Measurements from ENCODE around the gene TBC1D1. TPM values are rescaled to one million over a fixed set of nuclear protein-coding genes. Genes with fewer than 3 reads are reported as not detected.
A peak's percentile ranks its signal among the peaks of the same experiment; 100 is the strongest.

TBC1D1 gene
- total RNA-seq, 4 donors from 2014 or later = 122 to 258 (median 139) TPM

- H3K36me3 ChIP-seq = no peaks in the 10 kb centered on the region
- DNase-seq = no peak
- H3K27ac ChIP-seq = no peak overlapping the region
- 93 to 100% methylated on average over 1 to 7 of the region's 7 CpGs for WGBS, 2 donors (ENCODE audit: low coverage in 1 of 2)
- TF ChIP-seq POLR2AphosphoS5 (IDR thresholded peaks at IDR 0.05) = no peak
- no peak for TF ChIP-seq EP300 (IDR thresholded peaks at IDR 0.05; ENCODE audit: low read depth)
- TF ChIP-seq POLR2A (IDR thresholded peaks at IDR 0.05) = no peak
- TF ChIP-seq CTCF (IDR thresholded peaks at IDR 0.05) = no peak
- peaks cover 6 to 32% (median 20%) of the 10 kb centered on the region in 4 donors for H3K4me1 ChIP-seq
- intact Hi-C loops (cut with DNase I; ENCODE audit: low total_unique reads) (loop anchor here (10.0 kb wide), 1 partner anchor 247 kb away; no protein-coding TSS in a partner anchor), in situ Hi-C loops (cut with MboI; ENCODE audit: low pct_ligation_motif_present in 1 of 4, low pct_unique_long_range_greater_than_20kb in 1 of 4, low sequenced_read_pairs in 3 of 4) (loop anchor here (5.0 to 25.0 kb wide), 5 partner anchors 244 to 669 kb away; no protein-coding TSS in a partner anchor)
- H3K4me3 ChIP-seq = no peak overlapping the region
- no peaks in the 10 kb centered on the region for H3K9me3 ChIP-seq
- no peaks in the 10 kb centered on the region for H3K27me3 ChIP-seq
These were observed 177.2 kb downstream of the TBC1D1 start for GRCh38 chr4:38068107-38068506.

- Histone ChIP-seq H3K27me3 (no peaks in the 10 kb centered on the region), H3K9me3 (no peaks in the 10 kb centered on the region), H3K27ac (peak overlapping the region; percentile 6 to 59 (median 55)), H3K4me1 (peaks cover 6 to 31% (median 19%) of the 10 kb centered on the region in 4 donors), H3K36me3 (no peaks in the 10 kb centered on the region), H3K4me3 (no peak overlapping the region)
- peak; percentile 72 for DNase-seq
- TF ChIP-seq POLR2A (IDR thresholded peaks at IDR 0.05) (no peak), POLR2AphosphoS5 (IDR thresholded peaks at IDR 0.05) (no peak), CTCF (IDR thresholded peaks at IDR 0.05) (peak; percentile 11 to 79 (median 46)), EP300 (IDR thresholded peaks at IDR 0.05; ENCODE audit: low read depth) (no peak)
- intact Hi-C loops (cut with DNase I; ENCODE audit: low total_unique reads) (loop anchor here (10.0 kb wide), 1 partner anchor 245 kb away; no protein-coding TSS in a partner anchor), in situ Hi-C loops (cut with MboI; ENCODE audit: low pct_ligation_motif_present in 1 of 4, low pct_unique_long_range_greater_than_20kb in 1 of 4, low sequenced_read_pairs in 3 of 4) (loop anchor here (5.0 to 25.0 kb wide), 5 partner anchors 243 to 668 kb away; no protein-coding TSS in a partner anchor)
- 38 to 55% methylated on average over 3 to 6 of the region's 6 CpGs for WGBS, 2 donors (ENCODE audit: low coverage in 1 of 2)
These were observed 178.4 kb downstream of the TBC1D1 start for GRCh38 chr4:38069271-38069760.

- in situ Hi-C loops (cut with MboI; ENCODE audit: low pct_ligation_motif_present in 1 of 4, low pct_unique_long_range_greater_than_20kb in 1 of 4, low sequenced_read_pairs in 3 of 4) = loop anchor here (10.0 to 25.0 kb wide), 4 partner anchors 103 to 665 kb away; no protein-coding TSS in a partner anchor
- intact Hi-C loops (cut with DNase I; ENCODE audit: low total_unique reads) = no loop called here
- 54 to 100% methylated on average over 1 to 7 of the region's 7 CpGs for WGBS, 2 donors (ENCODE audit: low coverage in 1 of 2)
These were observed 181.0 kb downstream of the TBC1D1 start for GRCh38 chr4:38071801-38072431.

More at GRCh38 chr4:38071801-38072431, 181.0 kb downstream of the TBC1D1 start:
- no peak overlapping the region for H3K4me3 ChIP-seq
- peaks cover 18 to 52% (median 32%) of the 10 kb centered on the region in 4 donors for H3K4me1 ChIP-seq
- TF ChIP-seq POLR2AphosphoS5 (IDR thresholded peaks at IDR 0.05) = no peak
- TF ChIP-seq POLR2A (IDR thresholded peaks at IDR 0.05) = no peak
- TF ChIP-seq CTCF (IDR thresholded peaks at IDR 0.05) = no peak
- no peak for TF ChIP-seq EP300 (IDR thresholded peaks at IDR 0.05; ENCODE audit: low read depth)
- no peaks in the 10 kb centered on the region for H3K9me3 ChIP-seq
- DNase-seq = no peak
- no peaks in the 10 kb centered on the region for H3K27me3 ChIP-seq
- H3K36me3 ChIP-seq = no peaks in the 10 kb centered on the region
- peak overlapping the region; percentile 4 to 73 (median 25) for H3K27ac ChIP-seq

All from transverse colon (tissue), 4 donors.